ENCODE measurements around the gene UQCC3. TPM values are rescaled to one million over a fixed set of nuclear protein-coding genes. Genes with fewer than 3 reads are reported as not detected.
A peak's percentile ranks its signal among the peaks of the same experiment; 100 is the strongest.

The UQCC3 gene
- total and polyA plus RNA-seq, 9 of the 15 experiments (the other 6 are each of a cell fraction or from before 2014, with no cell fraction given) = 3.3 to 44.3 (median 8.0) TPM

DNA sequence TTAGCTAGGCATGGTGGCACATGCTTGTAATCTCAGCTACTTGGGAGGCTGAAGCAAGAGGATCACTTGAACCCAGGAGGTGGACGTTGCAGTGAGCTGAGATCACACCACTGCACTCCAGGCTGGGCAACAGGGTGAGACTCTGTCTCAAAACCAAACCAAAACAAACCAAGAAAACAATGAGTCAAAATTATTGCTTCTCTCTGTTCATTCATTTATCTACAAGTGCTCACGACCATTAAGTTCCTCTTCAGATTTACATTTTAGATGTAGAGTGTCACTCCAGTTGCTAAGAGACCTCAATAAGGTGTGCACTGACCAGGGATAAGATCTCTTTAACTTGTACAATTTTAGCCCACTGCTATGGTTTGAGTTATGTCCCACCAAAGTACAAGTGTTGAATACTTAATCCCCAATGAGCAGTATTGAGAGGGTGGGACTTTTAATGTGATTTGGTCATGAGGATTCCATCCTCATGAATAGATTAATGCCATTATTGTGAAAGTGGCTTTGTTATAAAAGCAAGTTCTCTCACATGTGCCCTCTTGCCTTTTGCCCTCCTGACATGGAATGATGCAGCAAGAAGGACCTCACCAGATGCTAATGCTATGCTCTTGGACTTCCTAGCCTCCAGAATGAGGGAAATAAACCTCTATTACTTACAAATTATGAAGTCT is 48.0 kb downstream of the UQCC3 start (continued):
- TF ChIP-seq ZNF609 (CRISPR knock-in tag; IDR thresholded peaks at IDR 0.05; ENCODE audit: borderline replicate concordance) = no peak

DNA sequence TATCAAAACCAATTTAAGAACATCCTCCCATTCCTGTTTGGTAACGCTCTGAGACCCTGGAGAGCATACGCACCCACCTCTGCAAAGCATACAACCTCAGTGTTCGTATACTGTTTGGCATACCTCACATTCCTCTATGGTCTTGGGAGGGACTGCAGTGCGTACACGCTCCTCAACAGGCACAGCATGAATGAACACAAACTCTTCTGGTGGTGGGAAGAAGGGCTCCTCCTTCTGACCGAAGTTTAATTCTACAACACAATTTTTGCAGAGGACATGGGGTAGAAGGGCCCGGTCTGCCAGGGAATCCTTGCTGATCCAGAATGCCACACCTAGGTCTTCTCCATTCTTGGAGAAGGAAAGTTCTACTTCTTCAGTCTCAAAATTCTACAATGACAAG is 50.5 kb downstream of the UQCC3 start:
- Histone ChIP-seq H3K27me3 (ENCODE audit: control insufficient read depth in 2 of 2, insufficient read depth in 2 of 2, low read length in 2 of 2) (no peaks in the 10 kb centered on the region), H4K20me1 (replicated peaks; ENCODE audit: control insufficient read depth, insufficient read depth, low read length) (peaks cover 6% of the 10 kb centered on the region; the same call in 1 of the 2 replicates)
- WGBS (ENCODE audit: insufficient coverage, low coverage, missing lambda C conversion rate) = 96% methylated on average over 7 of the region's 7 CpGs
- TF ChIP-seq ZFP30 (CRISPR knock-in tag; IDR thresholded peaks at IDR 0.05; ENCODE audit: borderline replicate concordance) (no peak), ZNF668 (CRISPR knock-in tag; IDR thresholded peaks at IDR 0.05) (no peak), ZBTB12 (CRISPR knock-in tag; IDR thresholded peaks at IDR 0.05) (no peak), ZBTB33 (CRISPR knock-in tag; IDR thresholded peaks at IDR 0.05) (peak; percentile 73; the same call in 1 of the 2 replicates)
- TF ChIP-seq, protein P1, sequence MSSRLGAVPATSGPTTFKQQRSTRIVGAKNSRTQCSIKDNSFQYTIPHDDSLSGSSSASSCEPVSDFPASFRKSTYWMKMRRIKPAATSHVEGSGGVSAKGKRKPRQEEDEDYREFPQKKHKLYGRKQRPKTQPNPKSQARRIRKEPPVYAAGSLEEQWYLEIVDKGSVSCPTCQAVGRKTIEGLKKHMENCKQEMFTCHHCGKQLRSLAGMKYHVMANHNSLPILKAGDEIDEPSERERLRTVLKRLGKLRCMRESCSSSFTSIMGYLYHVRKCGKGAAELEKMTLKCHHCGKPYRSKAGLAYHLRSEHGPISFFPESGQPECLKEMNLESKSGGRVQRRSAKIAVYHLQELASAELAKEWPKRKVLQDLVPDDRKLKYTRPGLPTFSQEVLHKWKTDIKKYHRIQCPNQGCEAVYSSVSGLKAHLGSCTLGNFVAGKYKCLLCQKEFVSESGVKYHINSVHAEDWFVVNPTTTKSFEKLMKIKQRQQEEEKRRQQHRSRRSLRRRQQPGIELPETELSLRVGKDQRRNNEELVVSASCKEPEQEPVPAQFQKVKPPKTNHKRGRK (tag; IDR thresholded peaks at IDR 0.05) = no peak

More for the DNA sequence above, 50.5 kb downstream of the UQCC3 start:
- CTCF ChIA-PET (ENCODE audit: low intra/inter-chr PET ratio) = no interaction called here
- Histone ChIP-seq H3K36me3 (ENCODE audit: control insufficient read depth, insufficient read depth, low read length) (peaks cover 90% of the 10 kb centered on the region), H3K27ac (ENCODE audit: extremely low read depth, low read depth, low read length) (no peak overlapping the region), H3K79me2 (ENCODE audit: control insufficient read depth, insufficient read depth, low read length) (peaks cover 74% of the 10 kb centered on the region), H3K4me2 (ENCODE audit: insufficient read depth, low read length) (no peak overlapping the region), H3K9me3 (replicated peaks; ENCODE audit: control insufficient read depth, insufficient read depth, low read depth, low read length) (no peaks in the 10 kb centered on the region), H3K4me1 (replicated peaks in 1 of 2; ENCODE audit: control insufficient read depth in 2 of 2, insufficient read depth in 2 of 2, low read length in 2 of 2) (peaks cover 8 to 9% of the 10 kb centered on the region in 2 experiments; a peak in 4 of 5 replicates), H2AFZ (ENCODE audit: low read depth, low read length) (no peak overlapping the region), H3K4me3 (no peak overlapping the region), H3K9ac (ENCODE audit: insufficient read depth in 1 of 2, low read depth in 2 of 2, low read length in 2 of 2) (no peak overlapping the region), H3K9me1 (ENCODE audit: control insufficient read depth, insufficient read depth, low read length) (no peaks in the 10 kb centered on the region)
- DNase-seq (ENCODE audit: extremely low read depth in 1 of 4, low spot score in 3 of 4) (peak in 1 of 4 experiments; percentile 24), ATAC-seq (no peak; the same call in 2 of the 3 replicates), FAIRE-seq (no peak)
- intact Hi-C loops (cut with micrococcal nuclease) (loop anchor here (10.0 kb wide), 1 partner anchor 123 kb away; no protein-coding TSS in a partner anchor), in situ Hi-C loops (cut with MboI) (no loop called here)
- POLR2A ChIA-PET = interaction anchor here (1.1 kb wide), 1 partner anchor 120 kb away, joined by 3 read pairs; no protein-coding TSS in a partner anchor
- BruUV-seq (replicated peaks) = TSS peak; percentile 38
